ENCODE results near the gene DEPDC5. TPM values are rescaled to one million over a fixed set of nuclear protein-coding genes. Genes with fewer than 3 reads are reported as not detected.

DEPDC5 gene
- total and polyA plus RNA-seq, 9 donors = 8.0 to 10.7 (median 8.5) TPM

DNA sequence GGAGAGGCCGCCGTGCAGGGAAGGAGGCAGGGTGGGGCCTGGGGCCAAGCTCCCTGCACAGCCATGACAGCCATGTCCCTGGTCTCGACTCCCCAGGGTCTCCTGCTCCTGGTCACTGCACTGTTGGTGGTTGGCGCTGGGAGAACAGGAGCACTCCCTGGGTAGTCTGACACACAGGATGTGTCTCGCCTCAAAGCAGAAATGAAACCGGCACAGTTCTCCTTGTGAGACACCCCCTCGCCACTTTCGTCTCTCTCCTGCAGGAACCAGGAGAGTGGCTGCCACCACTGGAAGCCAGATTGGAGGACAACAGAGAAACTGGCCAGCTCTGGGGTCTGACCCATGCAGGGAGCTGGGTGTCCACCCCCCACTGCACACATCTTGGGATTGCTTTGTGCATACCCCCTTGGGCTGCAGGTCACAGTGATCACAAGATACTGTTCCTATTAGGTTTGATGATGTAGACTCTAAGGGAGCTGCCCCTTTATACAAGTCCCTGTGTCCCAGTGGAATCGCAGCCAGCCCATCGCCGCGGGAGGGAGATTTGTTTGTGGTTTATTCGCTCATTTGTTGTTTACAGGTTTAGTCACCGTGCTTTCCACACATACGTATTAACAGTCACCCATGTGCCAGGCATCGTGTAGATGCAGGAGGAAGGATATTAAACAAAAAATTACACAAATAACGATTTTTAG lies 163.6 kb downstream of the DEPDC5 start:
- peak; percentile 49 for DNase-seq
- 68% methylated on average over 8 of the region's 17 CpGs for WGBS (ENCODE audit: insufficient coverage)
- Histone ChIP-seq H3K9me3 (replicated peaks; ENCODE audit: control insufficient read depth, low read depth, low read length) (no peaks in the 10 kb centered on the region), H3K27ac (ENCODE audit: low read length) (no peak overlapping the region), H3K4me3 (ENCODE audit: low read length) (no peak overlapping the region), H3K4me1 (ENCODE audit: control insufficient read depth, insufficient read depth, low read length) (peaks cover 17% of the 10 kb centered on the region), H3K27me3 (ENCODE audit: control insufficient read depth, insufficient read depth, low read length) (no peaks in the 10 kb centered on the region), H3K36me3 (ENCODE audit: control insufficient read depth, insufficient read depth, low read length) (no peaks in the 10 kb centered on the region)

DNA sequence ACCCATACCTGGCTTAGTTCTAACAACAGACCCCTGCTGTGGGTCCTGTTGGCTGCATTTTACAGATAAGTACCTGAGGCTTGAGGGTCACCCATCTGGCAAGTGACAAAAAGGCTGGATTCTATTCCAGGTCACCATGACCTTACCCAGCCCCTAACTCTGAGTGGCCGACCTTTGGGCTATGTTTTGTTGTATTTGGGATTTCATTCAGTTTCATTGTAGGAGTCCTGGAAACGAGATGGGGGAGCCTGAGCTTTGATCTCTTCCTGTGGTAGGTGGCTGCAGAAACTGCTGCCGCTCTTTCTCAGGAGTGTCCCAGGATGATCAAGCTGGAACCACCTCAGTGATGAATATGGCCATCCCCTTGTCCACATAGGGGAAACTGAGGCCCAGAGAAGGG lies 165.9 kb downstream of the DEPDC5 start:
- Histone ChIP-seq H3K9me3 (replicated peaks; ENCODE audit: control insufficient read depth, low read depth, low read length) (no peaks in the 10 kb centered on the region), H3K4me3 (ENCODE audit: low read length) (no peak overlapping the region), H3K27ac (ENCODE audit: low read length) (no peak overlapping the region), H3K27me3 (ENCODE audit: control insufficient read depth, insufficient read depth, low read length) (no peaks in the 10 kb centered on the region), H3K36me3 (ENCODE audit: control insufficient read depth, insufficient read depth, low read length) (no peaks in the 10 kb centered on the region), H3K4me1 (ENCODE audit: control insufficient read depth, insufficient read depth, low read length) (peaks cover 17% of the 10 kb centered on the region)
- no CpG with 5 or more reads among the region's 3 CpGs for WGBS (ENCODE audit: insufficient coverage)
- no peak for DNase-seq

- Histone ChIP-seq H3K9me3 (replicated peaks; ENCODE audit: control insufficient read depth, low read depth, low read length) (no peaks in the 10 kb centered on the region), H3K27ac (ENCODE audit: low read length) (no peak overlapping the region), H3K4me3 (ENCODE audit: low read length) (no peak overlapping the region), H3K27me3 (ENCODE audit: control insufficient read depth, insufficient read depth, low read length) (no peaks in the 10 kb centered on the region), H3K4me1 (ENCODE audit: control insufficient read depth, insufficient read depth, low read length) (peaks cover 17% of the 10 kb centered on the region), H3K36me3 (ENCODE audit: control insufficient read depth, insufficient read depth, low read length) (no peaks in the 10 kb centered on the region)
- no peak for DNase-seq
- WGBS (ENCODE audit: insufficient coverage) = 94% methylated on average over 3 of the region's 3 CpGs
These were observed 166.5 kb downstream of the DEPDC5 start for GRCh38 chr22:31920306-31920705.

GRCh38 chr22:31921106-31921505 lies 167.3 kb downstream of the DEPDC5 start:
- Histone ChIP-seq H3K27me3 (ENCODE audit: control insufficient read depth, insufficient read depth, low read length) (no peaks in the 10 kb centered on the region), H3K27ac (ENCODE audit: low read length) (no peak overlapping the region), H3K4me1 (ENCODE audit: control insufficient read depth, insufficient read depth, low read length) (peaks cover 17% of the 10 kb centered on the region), H3K36me3 (ENCODE audit: control insufficient read depth, insufficient read depth, low read length) (no peaks in the 10 kb centered on the region), H3K9me3 (replicated peaks; ENCODE audit: control insufficient read depth, low read depth, low read length) (no peaks in the 10 kb centered on the region), H3K4me3 (ENCODE audit: low read length) (no peak overlapping the region)
- no peak for DNase-seq
- WGBS (ENCODE audit: insufficient coverage) = 85% methylated on average over 2 of the region's 3 CpGs

- H3K27me3 ChIP-seq (ENCODE audit: control insufficient read depth, insufficient read depth, low read length) = no peaks in the 10 kb centered on the region
- no peak overlapping the region for H3K27ac ChIP-seq (ENCODE audit: low read length)
- DNase-seq = no peak
- H3K4me1 ChIP-seq (ENCODE audit: control insufficient read depth, insufficient read depth, low read length) = peaks cover 8% of the 10 kb centered on the region
- no peaks in the 10 kb centered on the region for H3K36me3 ChIP-seq (ENCODE audit: control insufficient read depth, insufficient read depth, low read length)
- 77% methylated on average over 6 of the region's 6 CpGs for WGBS (ENCODE audit: insufficient coverage)
- no peak overlapping the region for H3K4me3 ChIP-seq (ENCODE audit: low read length)
- H3K9me3 ChIP-seq (replicated peaks; ENCODE audit: control insufficient read depth, low read depth, low read length) = no peaks in the 10 kb centered on the region
These were observed 168.7 kb downstream of the DEPDC5 start for GRCh38 chr22:31922534-31922933.

DNA sequence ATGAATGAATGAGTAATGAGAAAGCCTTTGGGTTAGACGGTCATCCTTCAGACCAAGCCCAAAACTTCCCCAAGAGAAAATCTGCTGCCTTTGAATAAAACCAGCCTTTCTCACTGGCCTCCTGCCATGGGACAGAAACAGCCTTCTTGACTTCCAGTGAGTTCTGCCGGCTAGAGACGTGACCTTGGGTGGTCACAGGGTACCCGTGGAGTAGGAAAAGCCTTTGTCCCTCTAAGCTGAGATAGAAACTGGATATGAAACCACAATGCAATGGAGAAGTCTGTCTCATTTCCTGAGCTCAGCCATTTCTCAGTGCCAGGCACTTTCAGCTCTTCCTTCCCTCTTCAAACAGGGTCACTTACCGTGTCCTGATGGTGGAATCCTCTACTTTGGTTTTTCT lies 169.3 kb downstream of the DEPDC5 start:
- peak; percentile 83 for DNase-seq
- peak overlapping the region; percentile 0 for H3K27ac ChIP-seq (ENCODE audit: low read length)

DNA sequence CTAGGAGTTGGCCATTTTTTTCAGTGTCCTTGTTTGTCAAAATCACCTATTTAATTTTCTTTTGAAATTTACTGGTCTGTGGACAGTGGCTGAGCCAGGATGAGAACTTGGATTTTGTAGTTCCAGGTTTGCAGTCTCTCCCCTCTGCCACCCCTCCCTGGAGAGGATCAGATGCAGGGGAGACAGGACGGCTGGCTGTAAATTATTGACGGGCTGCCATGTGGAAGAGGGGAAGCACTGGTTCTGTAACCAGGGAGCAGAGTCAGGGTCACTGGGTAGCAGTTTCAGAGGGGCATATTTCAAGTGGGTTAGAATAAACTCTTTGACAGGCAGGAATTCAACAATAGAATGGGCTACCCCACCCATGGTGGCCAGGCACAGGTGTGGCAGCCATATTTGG lies 169.9 kb downstream of the DEPDC5 start:
- H3K4me3 ChIP-seq (ENCODE audit: low read length) = no peak overlapping the region
- no CpG with 5 or more reads among the region's 2 CpGs for WGBS (ENCODE audit: insufficient coverage)
- no peaks in the 10 kb centered on the region for H3K9me3 ChIP-seq (replicated peaks; ENCODE audit: control insufficient read depth, low read depth, low read length)
- no peak for DNase-seq
- H3K36me3 ChIP-seq (ENCODE audit: control insufficient read depth, insufficient read depth, low read length) = no peaks in the 10 kb centered on the region
- H3K27ac ChIP-seq (ENCODE audit: low read length) = no peak overlapping the region
- H3K4me1 ChIP-seq (ENCODE audit: control insufficient read depth, insufficient read depth, low read length) = peaks cover 7% of the 10 kb centered on the region
- H3K27me3 ChIP-seq (ENCODE audit: control insufficient read depth, insufficient read depth, low read length) = no peaks in the 10 kb centered on the region

More for the DNA sequence above, 169.3 kb downstream of the DEPDC5 start:
- H3K9me3 ChIP-seq (replicated peaks; ENCODE audit: control insufficient read depth, low read depth, low read length) = no peaks in the 10 kb centered on the region
- no peaks in the 10 kb centered on the region for H3K36me3 ChIP-seq (ENCODE audit: control insufficient read depth, insufficient read depth, low read length)
- no peak overlapping the region for H3K4me3 ChIP-seq (ENCODE audit: low read length)
- WGBS (ENCODE audit: insufficient coverage) = 53% methylated on average over 3 of the region's 5 CpGs
- H3K4me1 ChIP-seq (ENCODE audit: control insufficient read depth, insufficient read depth, low read length) = peaks cover 7% of the 10 kb centered on the region
- no peaks in the 10 kb centered on the region for H3K27me3 ChIP-seq (ENCODE audit: control insufficient read depth, insufficient read depth, low read length)

DNA sequence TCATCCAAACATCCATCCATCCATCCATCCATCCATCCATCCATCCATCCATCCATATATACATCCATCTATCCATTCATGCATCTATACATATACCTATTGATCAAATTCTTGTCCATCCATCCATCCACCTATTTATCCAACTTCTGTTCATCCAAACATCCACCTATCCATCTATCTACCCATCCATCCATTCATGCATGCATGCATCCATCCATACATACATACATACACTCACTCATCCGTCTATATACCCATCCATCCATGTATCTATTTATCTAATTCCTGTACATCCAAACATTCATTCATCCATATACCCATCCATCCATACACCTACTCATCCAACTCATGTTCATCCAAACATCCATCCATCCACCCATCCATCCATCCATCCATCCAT lies 171.2 kb downstream of the DEPDC5 start:
- Histone ChIP-seq H3K27me3 (ENCODE audit: control insufficient read depth, insufficient read depth, low read length) (no peaks in the 10 kb centered on the region), H3K4me3 (ENCODE audit: low read length) (no peak overlapping the region), H3K36me3 (ENCODE audit: control insufficient read depth, insufficient read depth, low read length) (no peaks in the 10 kb centered on the region), H3K9me3 (replicated peaks; ENCODE audit: control insufficient read depth, low read depth, low read length) (no peaks in the 10 kb centered on the region), H3K27ac (ENCODE audit: low read length) (no peak overlapping the region), H3K4me1 (ENCODE audit: control insufficient read depth, insufficient read depth, low read length) (peaks cover 13% of the 10 kb centered on the region)
- WGBS (ENCODE audit: insufficient coverage) = 100% methylated on average over 1 of the region's 1 CpG
- DNase-seq = no peak

DNA sequence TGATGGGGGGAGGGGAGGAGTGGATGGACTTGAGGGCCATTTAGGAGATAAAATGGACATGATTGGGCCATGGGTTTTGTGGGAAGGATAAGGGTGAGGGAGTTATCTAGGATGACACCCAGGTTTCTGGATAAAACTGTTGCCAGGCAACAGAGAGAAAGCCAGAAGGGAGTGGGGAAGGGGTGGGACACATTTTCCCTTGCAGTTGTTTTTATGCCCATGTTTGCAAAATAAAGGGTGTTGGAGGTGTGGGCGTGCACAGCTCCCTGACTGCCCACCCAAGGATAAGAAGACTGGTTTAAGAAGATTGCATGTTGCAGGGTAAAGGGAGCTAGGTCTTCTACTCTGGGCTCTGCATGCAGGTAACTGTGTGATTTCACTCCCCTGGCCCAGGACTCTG lies 172.2 kb downstream of the DEPDC5 start:
- 67% methylated on average over 1 of the region's 1 CpG for WGBS (ENCODE audit: insufficient coverage)
- Histone ChIP-seq H3K4me3 (ENCODE audit: low read length) (no peak overlapping the region), H3K27ac (ENCODE audit: low read length) (no peak overlapping the region), H3K9me3 (replicated peaks; ENCODE audit: control insufficient read depth, low read depth, low read length) (no peaks in the 10 kb centered on the region), H3K36me3 (ENCODE audit: control insufficient read depth, insufficient read depth, low read length) (no peaks in the 10 kb centered on the region), H3K4me1 (ENCODE audit: control insufficient read depth, insufficient read depth, low read length) (peaks cover 13% of the 10 kb centered on the region), H3K27me3 (ENCODE audit: control insufficient read depth, insufficient read depth, low read length) (no peaks in the 10 kb centered on the region)
- no peak for DNase-seq

DNA sequence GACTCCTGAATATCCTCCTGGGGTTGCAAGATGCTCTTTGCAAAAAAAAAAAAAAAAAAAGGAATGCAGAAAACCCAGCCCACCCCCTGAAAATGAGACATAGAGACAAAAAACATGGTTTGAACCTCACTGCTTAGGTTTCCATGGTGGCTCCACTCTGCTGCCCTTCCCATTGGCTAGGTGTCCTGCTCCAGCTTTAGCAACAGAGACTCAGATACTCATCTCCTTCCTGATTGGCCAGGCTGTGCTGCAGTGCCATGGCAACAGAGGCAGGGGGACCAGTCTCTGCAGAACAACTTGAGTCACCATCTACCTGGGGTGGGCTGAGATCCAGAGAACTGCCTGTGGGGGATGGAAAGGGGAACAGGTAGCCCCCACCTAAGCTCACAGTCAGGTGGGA lies 173.2 kb downstream of the DEPDC5 start:
- H3K9me3 ChIP-seq (replicated peaks; ENCODE audit: control insufficient read depth, low read depth, low read length) = no peaks in the 10 kb centered on the region
- no peak overlapping the region for H3K27ac ChIP-seq (ENCODE audit: low read length)
- H3K36me3 ChIP-seq (ENCODE audit: control insufficient read depth, insufficient read depth, low read length) = no peaks in the 10 kb centered on the region
- no peaks in the 10 kb centered on the region for H3K27me3 ChIP-seq (ENCODE audit: control insufficient read depth, insufficient read depth, low read length)
- DNase-seq = no peak
- H3K4me1 ChIP-seq (ENCODE audit: control insufficient read depth, insufficient read depth, low read length) = peaks cover 19% of the 10 kb centered on the region
- no peak overlapping the region for H3K4me3 ChIP-seq (ENCODE audit: low read length)

GRCh38 chr22:31927562-31927961 lies 173.7 kb downstream of the DEPDC5 start:
- Histone ChIP-seq H3K9me3 (replicated peaks; ENCODE audit: control insufficient read depth, low read depth, low read length) (no peaks in the 10 kb centered on the region), H3K4me3 (ENCODE audit: low read length) (no peak overlapping the region), H3K4me1 (ENCODE audit: control insufficient read depth, insufficient read depth, low read length) (peaks cover 24% of the 10 kb centered on the region), H3K27me3 (ENCODE audit: control insufficient read depth, insufficient read depth, low read length) (no peaks in the 10 kb centered on the region), H3K27ac (ENCODE audit: low read length) (no peak overlapping the region), H3K36me3 (ENCODE audit: control insufficient read depth, insufficient read depth, low read length) (no peaks in the 10 kb centered on the region)
- DNase-seq = no peak
- WGBS (ENCODE audit: insufficient coverage) = 63% methylated on average over 2 of the region's 3 CpGs
